Measurements from ENCODE around the gene GALNT6. TPM values are rescaled to one million over a fixed set of nuclear protein-coding genes. Genes with fewer than 3 reads are reported as not detected.

The GALNT6 gene
- total RNA-seq, 6 experiments from 2014 or later, result 0.55 to 3.3 (median 1.3) TPM

- DNase-seq, result no peak
- no peak overlapping the region for H3K4me3 ChIP-seq
- ATAC-seq, result no peak
- no CpG with 5 or more reads among the region's 4 CpGs for WGBS (ENCODE audit: insufficient coverage, low coverage, low lambda C conversion rate, missing lambda C conversion rate)
- H3K36me3 ChIP-seq, result no peaks in the 10 kb centered on the region
- no peak overlapping the region for H3K27ac ChIP-seq
- no peaks in the 10 kb centered on the region for H3K9me3 ChIP-seq
- intact Hi-C loops (cut with DNase I), result no loop called here
- no peak for TF ChIP-seq POLR2A (IDR thresholded peaks at IDR 0.05)
- no peak for TF ChIP-seq CTCF (IDR thresholded peaks at IDR 0.05)
- H3K4me1 ChIP-seq, result no peaks in the 10 kb centered on the region
- no peaks in the 10 kb centered on the region for H3K27me3 ChIP-seq
These were observed 43.1 kb downstream of the GALNT6 start for GRCh38 chr12:51348116-51348515.

- WGBS (ENCODE audit: insufficient coverage, low coverage, low lambda C conversion rate, missing lambda C conversion rate), result 83% methylated on average over 2 of the region's 3 CpGs
- intact Hi-C loops (cut with DNase I), result no loop called here
- Histone ChIP-seq H3K27me3 (no peaks in the 10 kb centered on the region), H3K36me3 (no peaks in the 10 kb centered on the region), H3K4me1 (no peaks in the 10 kb centered on the region), H3K4me3 (no peak within 1 kb of the TSS), H3K27ac (no peak within 1 kb of the TSS), H3K9me3 (no peaks in the 10 kb centered on the region)
- ATAC-seq (no peak), DNase-seq (no peak)
- no peak for TF ChIP-seq POLR2A (IDR thresholded peaks at IDR 0.05)
- TF ChIP-seq CTCF (IDR thresholded peaks at IDR 0.05), result no peak
These were observed 44.6 kb downstream of the GALNT6 start, which contains the start of gene CELA1 for GRCh38 chr12:51346581-51346980. TSS of gene CELA1 (minus strand) at chr12:51346679. CDS start at chr12:51346638, 41 bp downstream.

GRCh38 chr12:51345681-51346080 lies 45.5 kb downstream of the GALNT6 start:
- intact Hi-C loops (cut with DNase I), result no loop called here

GRCh38 chr12:51343201-51343600 lies 48.0 kb downstream of the GALNT6 start:
- Histone ChIP-seq H3K9me3 (no peaks in the 10 kb centered on the region), H3K36me3 (no peaks in the 10 kb centered on the region), H3K4me3 (no peak overlapping the region), H3K27me3 (no peaks in the 10 kb centered on the region), H3K27ac (no peak overlapping the region), H3K4me1 (no peaks in the 10 kb centered on the region)
- no peak for ATAC-seq
- TF ChIP-seq POLR2A (IDR thresholded peaks at IDR 0.05) (no peak), CTCF (IDR thresholded peaks at IDR 0.05) (no peak)
- intact Hi-C loops (cut with DNase I), result loop anchor here in 1 of 2 donors (5.0 kb wide), 1 partner anchor 71 kb away; the partner anchor contains the start of gene SMAGP
- WGBS (ENCODE audit: insufficient coverage, low coverage, low lambda C conversion rate, missing lambda C conversion rate), result 88% methylated on average over 2 of the region's 2 CpGs
- no peak for DNase-seq

More at GRCh38 chr12:51345681-51346080, 45.5 kb downstream of the GALNT6 start:
- TF ChIP-seq CTCF (IDR thresholded peaks at IDR 0.05), result no peak
- TF ChIP-seq POLR2A (IDR thresholded peaks at IDR 0.05), result no peak
- DNase-seq (no peak), ATAC-seq (no peak)
- H3K9me3 ChIP-seq, result no peaks in the 10 kb centered on the region
- no peaks in the 10 kb centered on the region for H3K36me3 ChIP-seq
- no peaks in the 10 kb centered on the region for H3K27me3 ChIP-seq
- H3K4me1 ChIP-seq, result no peaks in the 10 kb centered on the region
- H3K27ac ChIP-seq, result no peak overlapping the region
- no peak overlapping the region for H3K4me3 ChIP-seq
- WGBS (ENCODE audit: insufficient coverage, low coverage, low lambda C conversion rate, missing lambda C conversion rate), result 68% methylated on average over 6 of the region's 7 CpGs

- Histone ChIP-seq H3K4me3 (no peak overlapping the region), H3K27ac (no peak overlapping the region), H3K36me3 (no peaks in the 10 kb centered on the region), H3K4me1 (no peaks in the 10 kb centered on the region), H3K9me3 (no peaks in the 10 kb centered on the region), H3K27me3 (no peaks in the 10 kb centered on the region)
- TF ChIP-seq POLR2A (IDR thresholded peaks at IDR 0.05) (no peak), CTCF (IDR thresholded peaks at IDR 0.05) (no peak)
- no peak for ATAC-seq
- 93% methylated on average over 8 of the region's 10 CpGs for WGBS (ENCODE audit: insufficient coverage, low coverage, low lambda C conversion rate, missing lambda C conversion rate)
- DNase-seq, result no peak
- intact Hi-C loops (cut with DNase I), result loop anchor here in 1 of 2 donors (5.0 kb wide), 1 partner anchor 70 kb away; the partner anchor contains the start of gene SMAGP
These were observed 48.8 kb downstream of the GALNT6 start for GRCh38 chr12:51342416-51342815.
